K562 (cell line): Measurements from ENCODE around the gene AGRN. TPM values are rescaled to one million over a fixed set of nuclear protein-coding genes. Genes with fewer than 3 reads are reported as not detected.

Experiments used
- ATAC-seq: fragments of 200-7000 bp; cut with Tn5 transposase; 3 replicates; pipeline ENCODE4 v1.9.1; 2020; ENCODE audit warnings: moderate library complexity
- BruUV-seq: library from RNA; stranded (reverse); fragments of 400-500 nt; replicated peaks from 2 replicates; lab custom pipeline; 2021; lab: Mats Ljungman, UMichigan
- CTCF ChIA-PET: fragments of 300-600 bp; formaldehyde crosslinking; extraction: SDS; loops from one replicate; lab custom pipeline; 2021; ENCODE audit warnings: low intra/inter-chr PET ratio; lab: Yijun Ruan, JAX
- POLR2A ChIA-PET: fragments of 300-600, 350-650 bp; sonication (Branson Sonifier 250); formaldehyde crosslinking; extraction: SDS; loops from one replicate; lab custom pipeline; 2021; ENCODE audit warnings: antibody characterized with exemption, inconsistent platforms; lab: Yijun Ruan, JAX
- DNase-seq, 4 experiments: peaks; one replicate each; pipeline versions ENCODE4 v3.0.0 to v3.0.0-alpha.2; 2011 to 2018; ENCODE audit warnings: low spot score in 3 of 4, mixed read lengths in 3 of 4; ENCODE audit errors: extremely low read depth in 1 of 4
- FAIRE-seq: peaks from 2 replicates; lab custom pipeline; 2011; peaks lifted over from hg19 to GRCh38; lab: Jason Lieb, UNC
- H2AFZ ChIP-seq: 2 replicates; pipeline ENCODE4 v1.6.0; 2011; ENCODE audit warnings: low read depth, low read length, control low read depth, inconsistent platforms
- H3K27ac ChIP-seq: fragments of 200-600 bp; 3 replicates; pipeline ENCODE4 v1.8.0; 2011; ENCODE audit warnings: low read depth, mild to moderate bottlenecking, control low read depth, inconsistent platforms, low read length, moderate library complexity, mixed read lengths; ENCODE audit errors: extremely low read depth
- H3K27me3 ChIP-seq, 2 experiments: fragments of 300-600 bp in 1 of 2; 2 replicates in 1 of 2; 3 replicates in 1 of 2; pipeline versions ENCODE4 v1.6.0 to v1.8.0; 2011; ENCODE audit warnings: inconsistent platforms in 2 of 2, low read length in 2 of 2, mild to moderate bottlenecking in 1 of 2, mixed read lengths in 1 of 2, moderate library complexity in 1 of 2; ENCODE audit not compliant: control insufficient read depth in 2 of 2, insufficient read depth in 2 of 2
- H3K36me3 ChIP-seq: fragments of 300-600 bp; 3 replicates; pipeline ENCODE4 v1.8.0; 2011; ENCODE audit warnings: mild to moderate bottlenecking, low read length, inconsistent platforms; ENCODE audit not compliant: control insufficient read depth, insufficient read depth
- H3K4me1 ChIP-seq, 2 experiments: fragments of 200-600 bp in 1 of 2; replicated peaks in 1 of 2; 2 replicates in 1 of 2; 3 replicates in 1 of 2; pipeline versions ENCODE4 v1.5.1 to v1.8.0; 2011; ENCODE audit warnings: inconsistent platforms in 2 of 2, low read length in 2 of 2, mild to moderate bottlenecking in 1 of 2, mixed read lengths in 1 of 2, moderate library complexity in 1 of 2; ENCODE audit not compliant: control insufficient read depth in 2 of 2, insufficient read depth in 2 of 2
- H3K4me2 ChIP-seq: 2 replicates; pipeline ENCODE4 v1.6.1; 2011; ENCODE audit warnings: low read length, control low read depth, inconsistent platforms, mixed read lengths; ENCODE audit not compliant: insufficient read depth
- H3K4me3 ChIP-seq: fragments of 200-600 bp; sonication (generic), shearing (Covaris generic); 2 replicates; pipeline ENCODE4 v1.5.1; 2016; ENCODE audit warnings: control low read depth, inconsistent platforms
- H3K79me2 ChIP-seq: fragments of 200-600 bp; 3 replicates; pipeline ENCODE4 v1.8.0; 2011; ENCODE audit warnings: low read length, inconsistent platforms; ENCODE audit not compliant: control insufficient read depth, insufficient read depth
- H3K9ac ChIP-seq, 2 experiments: 2 replicates each; pipeline versions ENCODE4 v1.6.0 to v1.6.1; 2011; ENCODE audit warnings: low read depth in 2 of 2, low read length in 2 of 2, control low read depth in 1 of 2, inconsistent platforms in 1 of 2, mild to moderate bottlenecking in 1 of 2, mixed read lengths in 1 of 2; ENCODE audit not compliant: insufficient read depth in 1 of 2
- H3K9me1 ChIP-seq: one replicate; pipeline ENCODE4 v1.6.0; 2011; ENCODE audit warnings: inconsistent platforms, mild to moderate bottlenecking, low read length, moderate library complexity; ENCODE audit not compliant: control insufficient read depth, insufficient read depth
- H3K9me3 ChIP-seq: replicated peaks from 2 replicates; pipeline ENCODE4 v1.5.1; 2011; ENCODE audit warnings: low read depth, low read length, inconsistent platforms; ENCODE audit not compliant: control insufficient read depth, insufficient read depth
- H4K20me1 ChIP-seq: replicated peaks from 2 replicates; pipeline ENCODE4 v1.6.1; 2011; ENCODE audit warnings: low read length, inconsistent platforms, mixed read lengths; ENCODE audit not compliant: control insufficient read depth, insufficient read depth
- ARID1B ChIP-seq: fragments of 450-650 bp; IDR thresholded peaks from 2 replicates; pipeline ENCODE4 v1.6.1; 2016; ENCODE audit warnings: antibody characterized with exemption, mild to moderate bottlenecking, inconsistent platforms
- ATF1 ChIP-seq, 2 experiments: fragments of 450-650 bp in 1 of 2; IDR thresholded peaks; 2 replicates each; pipeline ENCODE4 v1.6.1; 2016; ENCODE audit warnings: missing compliant biosample characterization in 1 of 2, missing genetic modification characterization in 1 of 2
- BCOR ChIP-seq: fragments of 450-650 bp; IDR thresholded peaks from 2 replicates; pipeline ENCODE4 v1.6.1; 2016
- BRCA1 ChIP-seq, 2 experiments: fragments of 450-650 bp in 1 of 2; sonication (generic) in 1 of 2; formaldehyde crosslinking in 1 of 2; IDR thresholded peaks; 2 replicates each; pipeline versions ENCODE4 v1.5.0 to v1.6.1; 2017 to 2020; ENCODE audit warnings: mild to moderate bottlenecking in 1 of 2, missing genetic modification reagents in 1 of 2
- E2F1 ChIP-seq: sonication (generic); formaldehyde crosslinking; IDR thresholded peaks from 2 replicates; pipeline ENCODE4 v1.8.1; 2023; ENCODE audit warnings: mild to moderate bottlenecking, missing genetic modification reagents, moderate library complexity
- EGR1 ChIP-seq: fragments of 450-650 bp; conservative IDR thresholded peaks from 2 replicates; pipeline ENCODE4 v1.6.1; 2017; ENCODE audit warnings: mild to moderate bottlenecking
- FOXM1 ChIP-seq, 2 experiments: fragments of 450-650 bp in 1 of 2; sonication (generic) in 1 of 2; formaldehyde crosslinking in 1 of 2; IDR thresholded peaks; 2 replicates each; pipeline versions ENCODE4 v1.6.1 to v1.9.0; 2017 to 2022; ENCODE audit warnings: low read depth in 2 of 2, mild to moderate bottlenecking in 2 of 2, missing genetic modification reagents in 1 of 2, moderate library complexity in 1 of 2
- FOXP4 ChIP-seq: sonication (generic); formaldehyde crosslinking; IDR thresholded peaks from 2 replicates; pipeline ENCODE4 v1.8.0; 2022; ENCODE audit warnings: mild to moderate bottlenecking, missing genetic modification reagents, borderline replicate concordance
- GABPB2 ChIP-seq: fragments of 250-450 bp; sonication (Bioruptor Pico); conservative IDR thresholded peaks from 2 replicates; pipeline ENCODE4 v1.5.1; 2021; ENCODE audit warnings: mild to moderate bottlenecking
- HIVEP1 ChIP-seq: fragments of 250-450 bp; sonication (Bioruptor Pico); IDR thresholded peaks from 2 replicates; pipeline ENCODE4 v1.4.0; 2020; ENCODE audit warnings: mild to moderate bottlenecking
- IFI16 ChIP-seq: fragments of 250-450 bp; sonication (Bioruptor Pico); IDR thresholded peaks from 2 replicates; pipeline ENCODE4 v2.1.2; 2022; ENCODE audit warnings: mild to moderate bottlenecking, inconsistent platforms
- JUNB ChIP-seq: fragments of 450-650 bp; formaldehyde crosslinking; conservative IDR thresholded peaks from 2 replicates; pipeline ENCODE4 v1.4.0; 2020; ENCODE audit warnings: mild to moderate bottlenecking
- KLF16 ChIP-seq: IDR thresholded peaks from 2 replicates; pipeline ENCODE4 v1.6.1; 2016; ENCODE audit warnings: antibody characterized with exemption
- MXI1 ChIP-seq: IDR thresholded peaks from 2 replicates; pipeline ENCODE4 v1.6.1; 2011; ENCODE audit warnings: low read depth, mild to moderate bottlenecking, improper control_type of control experiment, low read length
- NR2C1 ChIP-seq, 2 experiments: fragments of 450-650 bp; IDR thresholded peaks; 2 replicates each; pipeline ENCODE4 v1.6.1; 2017; ENCODE audit warnings: mild to moderate bottlenecking in 2 of 2, antibody characterized with exemption in 1 of 2, inconsistent platforms in 1 of 2, missing compliant biosample characterization in 1 of 2, missing genetic modification characterization in 1 of 2
- TAL1 ChIP-seq: fragments of 450-650 bp; IDR thresholded peaks from 2 replicates; pipeline ENCODE4 v1.6.1; 2016; ENCODE audit warnings: mild to moderate bottlenecking
- TCF7L2 ChIP-seq: fragments of 150-350 bp; IDR thresholded peaks from 2 replicates; pipeline ENCODE4 v1.6.1; 2016; ENCODE audit warnings: low read depth, mild to moderate bottlenecking, low read length, moderate library complexity
- ZNF184 ChIP-seq: sonication (generic); formaldehyde crosslinking; IDR thresholded peaks from 2 replicates; pipeline ENCODE4 v1.5.0; 2020; ENCODE audit warnings: missing genetic modification reagents
- ZNF24 ChIP-seq: fragments of 450-650 bp; IDR thresholded peaks from 2 replicates; pipeline ENCODE4 v1.6.1; 2016
- ZNF57 ChIP-seq: fragments of 450-650 bp; formaldehyde crosslinking; IDR thresholded peaks from 2 replicates; pipeline ENCODE4 v1.4.0; 2020; ENCODE audit warnings: mild to moderate bottlenecking, moderate library complexity
- WGBS: fragments of 100-300 bp; shearing (Covaris generic); methylation state at CpG from one replicate; pipeline ENCODE4 v1.1.6; 2016; ENCODE audit warnings: low coverage, mixed read lengths; ENCODE audit not compliant: insufficient coverage; ENCODE audit errors: missing lambda C conversion rate; 5-methylcytosine and 5-hydroxymethylcytosine counted together
- in situ Hi-C: fragments of 300-500 bp; cut with MboI; formaldehyde crosslinking; loops from 4 replicates; pipeline ENCODE4 v1.15.0; 2018; ENCODE audit warnings: inconsistent platforms, mixed read lengths
- intact Hi-C: fragments of 100-400 bp; cut with micrococcal nuclease; formaldehyde crosslinking; loops from 2 replicates; pipeline ENCODE4 v1.14.2; 2022
- polyA plus RNA-seq, 8 experiments: library from polyadenylated mRNA; depleted of rRNA in 4 of 8; stranded (reverse) in 5 of 8; unstranded in 3 of 8; fragments of >200 nt; fragmentation: Nextera tagmentation in 2 of 8; fragmentation: Illumina TruSeq in 1 of 8; extraction: Ambion mirVana in 2 of 8; extraction: Trizol in 1 of 8; gene quantifications; 2 replicates each; pipeline versions ENCODE4 v1.2.1 to v1.2.3, GENCODE V29; 2011 to 2014; ENCODE audit warnings: inconsistent platforms in 1 of 8, missing spikeins in 1 of 8
- total RNA-seq, 7 experiments: library from RNA; depleted of rRNA in 6 of 7; stranded (reverse); fragments of >200 nt in 6 of 7; fragmentation: Illumina TruSeq in 2 of 7; extraction: Trizol in 2 of 7; gene quantifications; 2 replicates each; pipeline versions ENCODE4 v1.2.1 to v1.2.3, GENCODE V29; 2011 to 2021; ENCODE audit warnings: low replicate concordance in 1 of 7

The AGRN gene
- total and polyA plus RNA-seq, 9 of the 15 experiments (the other 6 are each of a cell fraction or from before 2014, with no cell fraction given), result 0.04 to 111 (median 18.1) TPM

GRCh38 chr1:1013922-1014648 is 5.8 kb upstream of the AGRN start:
- ChIA-PET CTCF (no interaction called here), POLR2A (interaction anchor here (0.5 to 2.3 kb wide), 9 partner anchors 8 to 722 kb away, joined by 3 to 16 read pairs (median 4); no protein-coding TSS in a partner anchor)
- Histone ChIP-seq H3K4me1 (peaks cover 12 to 37% of the 10 kb centered on the region in 2 experiments), H3K4me2 (peak overlapping the region; percentile 96), H3K9me1 (no peaks in the 10 kb centered on the region), H3K27ac (peak overlapping the region; percentile 83), H2AFZ (peak overlapping the region; percentile 96), H3K79me2 (no peaks in the 10 kb centered on the region), H3K9me3 (no peaks in the 10 kb centered on the region), H3K27me3 (no peaks in the 10 kb centered on the region), H3K4me3 (peak overlapping the region; percentile 50), H3K9ac (peak overlapping the region; percentile 70 to 95), H3K36me3 (no peaks in the 10 kb centered on the region), H4K20me1 (no peaks in the 10 kb centered on the region)
- in situ Hi-C loops, result no loop called here
- 56% methylated on average over 40 of the region's 41 CpGs for WGBS
- ATAC-seq, result peak; percentile 57
- DNase-seq, result no peak
- intact Hi-C loops, result no loop called here
- no peak for FAIRE-seq
- no TSS peak for BruUV-seq
- no peak for TF ChIP-seq HIVEP1 (CRISPR knock-in tag)
- no peak for TF ChIP-seq ARID1B
- no peak for TF ChIP-seq JUNB
- no peak for TF ChIP-seq ZNF184 (CRISPR knock-in tag)
- no peak for TF ChIP-seq TCF7L2
- no peak for TF ChIP-seq ZNF24
- peak; percentile 64; the same call in 1 of the 2 replicates for TF ChIP-seq ZNF57 (CRISPR knock-in tag)
- no peak for TF ChIP-seq FOXP4
- no peak for TF ChIP-seq FOXM1 (IDR thresholded peaks at IDR 0.05; ENCODE audit: low read depth)
- no peak for TF ChIP-seq FOXM1 (CRISPR knock-in tag; IDR thresholded peaks at IDR 0.05; ENCODE audit: low read depth)
- TF ChIP-seq BCOR, result no peak
- no peak for TF ChIP-seq NR2C1 (IDR thresholded peaks at IDR 0.05)
- no peak for TF ChIP-seq NR2C1 (tag; IDR thresholded peaks at IDR 0.05)
- TF ChIP-seq ATF1 (CRISPR knock-in tag; IDR thresholded peaks at IDR 0.05), result 0 out of 2 replicates have a peak, but pooled peaks have one; percentile 1
- no peak for TF ChIP-seq ATF1 (tag; IDR thresholded peaks at IDR 0.05)
- TF ChIP-seq MXI1, result no peak
- TF ChIP-seq BRCA1 (IDR thresholded peaks at IDR 0.05), result no peak
- no peak for TF ChIP-seq BRCA1 (CRISPR knock-in tag; IDR thresholded peaks at IDR 0.05)
- no peak for TF ChIP-seq TAL1
- TF ChIP-seq KLF16, result no peak
- TF ChIP-seq EGR1, result no peak
- TF ChIP-seq GABPB2 (CRISPR knock-in tag), result no peak
- no peak for TF ChIP-seq IFI16 (CRISPR knock-in tag)
- no peak for TF ChIP-seq E2F1 (CRISPR knock-in tag)
